Measurements from ENCODE around the gene CNTN2.

CNTN2 gene

DNA sequence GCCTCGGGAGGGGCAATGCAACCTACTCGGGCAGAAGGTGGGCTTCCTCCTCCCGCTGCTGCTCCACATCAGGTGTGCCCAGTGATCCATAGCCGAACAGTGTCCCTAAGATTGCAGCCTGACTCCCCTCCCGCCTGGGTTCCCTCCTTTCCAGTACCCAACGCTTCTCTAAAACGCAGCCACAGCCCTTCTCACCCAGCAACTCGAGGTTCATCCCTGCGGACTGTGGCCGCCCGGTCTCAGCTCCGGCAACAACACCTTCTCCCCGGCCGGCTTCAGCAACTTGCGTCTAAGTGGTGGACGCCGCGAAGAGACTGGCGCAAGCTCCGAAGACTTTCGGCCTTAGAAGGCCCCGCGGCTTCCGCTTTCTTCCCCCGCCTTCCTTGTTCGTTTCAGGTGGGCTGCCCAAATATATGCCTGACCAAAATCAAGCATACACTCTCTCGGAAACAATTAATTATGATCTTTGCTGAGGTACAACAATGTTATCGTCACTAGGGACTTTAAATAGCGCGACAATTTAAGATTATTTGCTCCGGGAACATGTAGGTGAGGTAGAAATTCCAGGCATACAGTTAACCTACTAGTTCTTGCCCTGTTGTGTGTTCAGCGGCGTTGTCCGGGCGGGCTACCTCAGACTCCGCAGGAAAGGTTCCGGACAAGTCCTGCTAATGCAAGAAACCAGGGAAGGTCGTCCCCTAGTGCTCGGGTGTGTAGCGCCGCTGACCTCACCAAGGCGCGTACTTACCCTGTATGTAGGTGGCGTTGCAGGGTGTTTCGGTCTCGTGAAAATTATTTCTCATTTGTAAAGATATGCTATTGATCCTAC lies 78.9 kb downstream of the CNTN2 start, which contains the start of gene RBBP5:
TSS of gene RBBP5 (minus strand) at position 319 of the 829 bp plus-strand sequence. CDS start at position 214, 105 bp downstream.
- DNase-seq (ENCODE audit: insufficient read length, low spot score), result peak; percentile 82
- FAIRE-seq, result peak; percentile 83
- peak; percentile 94 for TF ChIP-seq POLR2A (IDR thresholded peaks at IDR 0.05; ENCODE audit: low read depth, low read length)

DNA sequence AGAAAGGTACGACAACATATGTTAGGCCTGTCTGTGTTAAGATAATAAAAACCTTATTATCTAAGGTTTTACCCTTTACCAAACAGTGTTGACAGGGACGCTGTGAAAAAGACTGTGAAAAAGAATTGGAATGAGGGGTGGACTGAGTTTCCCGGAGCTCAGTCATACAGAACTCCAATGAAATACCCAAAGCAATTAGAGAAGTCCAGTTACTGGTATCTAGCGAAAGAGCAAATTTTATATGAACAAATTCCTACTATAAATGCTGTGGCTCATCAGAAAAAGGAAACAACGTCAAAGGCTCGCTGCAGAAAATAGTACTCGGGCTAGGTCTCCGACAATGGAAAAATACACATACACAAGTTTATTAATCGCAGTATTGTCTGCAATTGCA lies 79.5 kb downstream of the CNTN2 start:
- FAIRE-seq, result no peak
- no peak for DNase-seq (ENCODE audit: insufficient read length, low spot score)
- TF ChIP-seq POLR2A (IDR thresholded peaks at IDR 0.05; ENCODE audit: low read depth, low read length), result no peak

DNA sequence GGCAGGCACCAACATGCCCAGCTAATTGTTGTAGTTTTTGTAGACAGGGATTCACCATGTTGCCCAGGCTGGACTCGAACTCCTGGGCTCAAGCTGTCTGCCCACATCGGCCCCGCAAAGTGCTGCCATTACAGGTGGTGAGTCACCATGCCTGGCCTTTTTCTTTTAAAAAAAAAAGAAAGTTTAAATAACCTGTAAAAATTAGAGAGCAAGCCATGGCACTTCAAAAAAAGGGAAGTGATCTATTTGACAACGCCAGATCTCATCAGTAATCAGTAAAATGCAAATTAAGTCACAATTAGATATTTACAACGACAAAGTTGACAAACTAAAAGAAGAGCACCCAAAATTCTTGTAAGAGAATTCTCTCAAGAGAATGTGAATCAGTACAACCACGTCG lies 81.7 kb downstream of the CNTN2 start:
- TF ChIP-seq POLR2A (IDR thresholded peaks at IDR 0.05; ENCODE audit: low read depth, low read length), result no peak
- no peak for FAIRE-seq
- no peak for DNase-seq (ENCODE audit: insufficient read length, low spot score)

DNA sequence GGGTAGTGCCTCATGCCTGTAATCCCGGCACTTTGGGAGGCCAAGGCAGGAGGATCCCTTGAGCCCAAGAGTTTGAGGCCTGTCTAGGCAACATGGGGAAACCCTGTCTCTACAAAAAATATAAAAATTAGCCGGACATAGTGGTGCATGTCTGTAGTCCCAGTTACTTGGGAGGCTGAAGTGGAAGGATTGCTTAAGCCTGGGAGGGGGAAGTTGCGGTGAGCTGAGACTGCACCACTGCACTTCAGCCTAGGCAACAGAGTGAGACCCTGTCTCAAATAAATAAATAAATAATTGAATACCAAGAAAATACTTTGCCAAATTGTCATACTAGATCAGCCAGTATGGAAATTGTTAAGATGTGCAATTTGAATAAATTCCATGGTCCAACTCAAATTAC lies 84.6 kb downstream of the CNTN2 start:
- FAIRE-seq, result no peak
- no peak for DNase-seq (ENCODE audit: insufficient read length, low spot score)
- TF ChIP-seq POLR2A (IDR thresholded peaks at IDR 0.05; ENCODE audit: low read depth, low read length), result no peak
